ENCODE measurements around the gene ORAI1. TPM values are rescaled to one million over a fixed set of nuclear protein-coding genes. Genes with fewer than 3 reads are reported as not detected.

The ORAI1 gene
- total RNA-seq, 3 donors from 2014 or later: 46.2 to 49.8 (median 48.9) TPM

DNA sequence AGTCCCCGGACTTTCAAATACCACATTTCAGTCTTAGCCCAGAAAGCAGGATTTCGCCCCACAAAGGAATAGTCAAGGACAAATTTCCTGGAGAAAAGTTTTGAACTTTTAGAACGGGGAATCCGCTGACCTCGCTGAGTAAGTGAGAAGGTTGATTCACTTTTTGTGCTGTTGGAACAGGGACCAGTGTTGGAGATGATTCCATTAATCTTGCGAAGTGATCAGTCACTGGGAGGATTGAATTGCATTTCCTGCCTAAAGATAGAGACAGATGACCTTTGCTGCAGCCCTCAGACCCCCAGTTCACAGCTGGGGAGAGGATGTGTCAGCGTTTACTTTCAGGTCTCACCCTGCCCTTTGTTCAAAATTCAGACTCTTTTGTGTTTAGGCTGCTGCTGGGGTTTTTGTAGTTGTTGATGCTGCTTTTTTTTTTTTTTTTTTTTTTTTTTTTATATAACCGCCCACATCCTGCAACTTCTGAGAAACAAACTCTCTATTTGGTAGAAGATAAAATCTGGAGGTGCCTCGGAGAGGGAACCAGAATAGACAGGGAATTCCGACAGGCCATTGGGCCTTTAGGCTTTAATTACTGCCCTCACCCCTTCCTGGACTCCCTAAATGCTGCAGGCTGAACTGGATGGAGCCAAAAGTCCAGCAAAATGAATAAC lies 35.7 kb upstream of the ORAI1 start:
- Mint-ChIP-seq H3K9me3 (no peaks in the 10 kb centered on the region), H3K4me3 (peak overlapping the region; percentile 83), H3K27me3 (ENCODE audit: low read depth) (no peaks in the 10 kb centered on the region), H3K4me1 (ENCODE audit: low read depth) (peaks cover 34% of the 10 kb centered on the region), H3K36me3 (ENCODE audit: insufficient read depth) (no peaks in the 10 kb centered on the region)
- peak; percentile 84 to 89 for ATAC-seq
- DNase-seq: peak; percentile 64

DNA sequence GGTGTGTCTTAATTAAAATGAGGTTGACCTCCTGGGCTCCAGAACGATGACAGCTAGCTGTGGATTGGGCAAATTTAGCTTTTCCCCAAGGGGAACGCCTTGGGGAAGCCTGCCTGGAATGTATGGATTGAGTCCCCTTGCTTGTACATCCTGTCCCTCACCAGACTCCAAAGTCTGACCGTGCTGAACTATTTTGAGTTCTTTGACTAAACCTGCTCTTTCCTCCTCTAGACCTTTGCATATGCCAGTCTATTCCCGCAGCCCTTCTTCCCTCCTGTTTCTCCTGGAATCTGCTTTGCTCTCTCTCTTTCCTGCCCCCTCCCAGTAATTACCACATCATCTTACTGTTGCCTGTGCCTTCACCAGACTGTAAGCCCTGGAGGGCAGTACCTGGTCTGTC lies 34.0 kb upstream of the ORAI1 start:
- H3K36me3 Mint-ChIP-seq (ENCODE audit: insufficient read depth): no peaks in the 10 kb centered on the region
- H3K4me3 Mint-ChIP-seq: no peak overlapping the region
- peaks cover 33% of the 10 kb centered on the region for H3K4me1 Mint-ChIP-seq (ENCODE audit: low read depth)
- no peaks in the 10 kb centered on the region for H3K27me3 Mint-ChIP-seq (ENCODE audit: low read depth)
- DNase-seq (no peak), ATAC-seq (no peak)
- H3K9me3 Mint-ChIP-seq: no peaks in the 10 kb centered on the region

- Mint-ChIP-seq H3K27me3 (ENCODE audit: low read depth) (no peaks in the 10 kb centered on the region), H3K36me3 (ENCODE audit: insufficient read depth) (no peaks in the 10 kb centered on the region), H3K9me3 (no peaks in the 10 kb centered on the region), H3K4me3 (no peak overlapping the region), H3K4me1 (ENCODE audit: low read depth) (peaks cover 28% of the 10 kb centered on the region)
- DNase-seq (no peak), ATAC-seq (no peak)
Observed at GRCh38 chr12:121595520-121595919, 30.8 kb upstream of the ORAI1 start.

GRCh38 chr12:121596526-121596925 lies 29.8 kb upstream of the ORAI1 start:
- H3K4me3 Mint-ChIP-seq: no peak overlapping the region
- no peaks in the 10 kb centered on the region for H3K36me3 Mint-ChIP-seq (ENCODE audit: insufficient read depth)
- peaks cover 19% of the 10 kb centered on the region for H3K4me1 Mint-ChIP-seq (ENCODE audit: low read depth)
- H3K9me3 Mint-ChIP-seq: no peaks in the 10 kb centered on the region
- ATAC-seq (no peak), DNase-seq (no peak)
- H3K27me3 Mint-ChIP-seq (ENCODE audit: low read depth): no peaks in the 10 kb centered on the region

- H3K4me3 Mint-ChIP-seq: no peak overlapping the region
- ATAC-seq (no peak), DNase-seq (no peak)
- peaks cover 2% of the 10 kb centered on the region for H3K4me1 Mint-ChIP-seq (ENCODE audit: low read depth)
- H3K9me3 Mint-ChIP-seq: no peaks in the 10 kb centered on the region
- H3K27me3 Mint-ChIP-seq (ENCODE audit: low read depth): no peaks in the 10 kb centered on the region
- H3K36me3 Mint-ChIP-seq (ENCODE audit: insufficient read depth): no peaks in the 10 kb centered on the region
Observed at GRCh38 chr12:121600702-121601336, 25.5 kb upstream of the ORAI1 start.

DNA sequence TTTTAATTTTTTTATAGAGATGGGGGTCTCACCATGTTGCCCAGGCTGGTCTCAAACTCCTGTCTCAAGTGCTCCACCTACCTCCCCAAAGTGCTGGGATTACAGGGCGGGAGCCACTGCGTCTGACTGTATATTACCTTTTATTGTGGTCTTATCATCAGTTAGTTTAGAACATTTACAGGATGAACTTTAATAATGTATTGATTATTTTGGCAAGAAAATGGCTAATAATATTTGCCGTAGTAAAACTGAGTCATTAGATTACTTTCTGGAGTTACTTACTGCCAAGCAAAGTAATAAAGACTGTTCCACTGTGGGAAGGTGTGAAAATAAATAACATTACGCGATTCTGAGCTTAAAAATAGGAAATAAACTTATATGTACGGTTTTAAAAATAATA lies 23.6 kb upstream of the ORAI1 start:
- H3K4me1 Mint-ChIP-seq (ENCODE audit: low read depth): peaks cover 2% of the 10 kb centered on the region
- no peak overlapping the region for H3K4me3 Mint-ChIP-seq
- no peaks in the 10 kb centered on the region for H3K9me3 Mint-ChIP-seq
- DNase-seq (no peak), ATAC-seq (no peak)
- H3K27me3 Mint-ChIP-seq (ENCODE audit: low read depth): no peaks in the 10 kb centered on the region
- H3K36me3 Mint-ChIP-seq (ENCODE audit: insufficient read depth): no peaks in the 10 kb centered on the region

- no peak for DNase-seq
- ATAC-seq: no peak
- no peaks in the 10 kb centered on the region for H3K9me3 Mint-ChIP-seq
- no peak overlapping the region for H3K4me3 Mint-ChIP-seq
- no peaks in the 10 kb centered on the region for H3K27me3 Mint-ChIP-seq (ENCODE audit: low read depth)
- peaks cover 1% of the 10 kb centered on the region for H3K4me1 Mint-ChIP-seq (ENCODE audit: low read depth)
- H3K36me3 Mint-ChIP-seq (ENCODE audit: insufficient read depth): no peaks in the 10 kb centered on the region
Observed at GRCh38 chr12:121603581-121603980, 22.7 kb upstream of the ORAI1 start.

- Mint-ChIP-seq H3K27me3 (ENCODE audit: low read depth) (no peaks in the 10 kb centered on the region), H3K9me3 (no peaks in the 10 kb centered on the region), H3K36me3 (ENCODE audit: insufficient read depth) (no peaks in the 10 kb centered on the region), H3K4me3 (no peak overlapping the region), H3K4me1 (ENCODE audit: low read depth) (no peaks in the 10 kb centered on the region)
- ATAC-seq (no peak), DNase-seq (no peak)
Observed at GRCh38 chr12:121608301-121608700, 18.0 kb upstream of the ORAI1 start.

- no peaks in the 10 kb centered on the region for H3K27me3 Mint-ChIP-seq (ENCODE audit: low read depth)
- no peak for DNase-seq
- peaks cover 2% of the 10 kb centered on the region for H3K4me1 Mint-ChIP-seq (ENCODE audit: low read depth)
- no peak for ATAC-seq
- H3K4me3 Mint-ChIP-seq: no peak overlapping the region
- no peaks in the 10 kb centered on the region for H3K9me3 Mint-ChIP-seq
- no peaks in the 10 kb centered on the region for H3K36me3 Mint-ChIP-seq (ENCODE audit: insufficient read depth)
Observed at GRCh38 chr12:121610239-121611149, 15.8 kb upstream of the ORAI1 start.

DNA sequence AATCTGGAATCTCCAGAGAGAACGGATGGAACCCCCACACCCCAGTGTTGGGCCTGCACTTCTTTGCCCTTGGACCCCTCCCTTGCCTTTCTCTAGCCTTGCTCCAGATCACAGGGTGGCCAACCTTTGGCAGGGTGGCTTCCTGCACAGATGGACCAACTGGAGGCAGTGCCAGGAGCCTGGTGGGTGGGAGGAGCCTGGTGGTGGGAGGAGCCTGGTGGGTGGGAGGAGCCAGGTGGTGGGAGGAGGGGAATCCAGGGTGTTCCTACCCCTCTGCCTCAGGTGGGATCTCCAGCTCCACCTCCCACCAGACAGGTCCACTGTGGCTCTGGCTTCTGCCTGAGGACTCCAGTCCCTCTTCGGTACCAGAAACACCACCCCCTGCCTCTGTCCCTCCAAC lies 15.0 kb upstream of the ORAI1 start:
- Mint-ChIP-seq H3K9me3 (no peaks in the 10 kb centered on the region), H3K36me3 (ENCODE audit: insufficient read depth) (no peaks in the 10 kb centered on the region), H3K4me3 (no peak overlapping the region), H3K4me1 (ENCODE audit: low read depth) (peaks cover 2% of the 10 kb centered on the region), H3K27me3 (ENCODE audit: low read depth) (no peaks in the 10 kb centered on the region)
- ATAC-seq (peak in 1 of 2 donors; percentile 43), DNase-seq (peak; percentile 20)

GRCh38 chr12:121613462-121613861 lies 12.9 kb upstream of the ORAI1 start:
- Mint-ChIP-seq H3K36me3 (ENCODE audit: insufficient read depth) (no peaks in the 10 kb centered on the region), H3K9me3 (no peaks in the 10 kb centered on the region), H3K4me1 (ENCODE audit: low read depth) (peaks cover 2% of the 10 kb centered on the region), H3K27me3 (ENCODE audit: low read depth) (no peaks in the 10 kb centered on the region), H3K4me3 (no peak overlapping the region)
- ATAC-seq (no peak), DNase-seq (no peak)

GRCh38 chr12:121614872-121615467 lies 11.4 kb upstream of the ORAI1 start:
- Mint-ChIP-seq H3K27me3 (ENCODE audit: low read depth) (no peaks in the 10 kb centered on the region), H3K4me1 (ENCODE audit: low read depth) (peaks cover 2% of the 10 kb centered on the region), H3K4me3 (no peak overlapping the region), H3K36me3 (ENCODE audit: insufficient read depth) (no peaks in the 10 kb centered on the region), H3K9me3 (no peaks in the 10 kb centered on the region)
- DNase-seq (no peak), ATAC-seq (no peak)

DNA sequence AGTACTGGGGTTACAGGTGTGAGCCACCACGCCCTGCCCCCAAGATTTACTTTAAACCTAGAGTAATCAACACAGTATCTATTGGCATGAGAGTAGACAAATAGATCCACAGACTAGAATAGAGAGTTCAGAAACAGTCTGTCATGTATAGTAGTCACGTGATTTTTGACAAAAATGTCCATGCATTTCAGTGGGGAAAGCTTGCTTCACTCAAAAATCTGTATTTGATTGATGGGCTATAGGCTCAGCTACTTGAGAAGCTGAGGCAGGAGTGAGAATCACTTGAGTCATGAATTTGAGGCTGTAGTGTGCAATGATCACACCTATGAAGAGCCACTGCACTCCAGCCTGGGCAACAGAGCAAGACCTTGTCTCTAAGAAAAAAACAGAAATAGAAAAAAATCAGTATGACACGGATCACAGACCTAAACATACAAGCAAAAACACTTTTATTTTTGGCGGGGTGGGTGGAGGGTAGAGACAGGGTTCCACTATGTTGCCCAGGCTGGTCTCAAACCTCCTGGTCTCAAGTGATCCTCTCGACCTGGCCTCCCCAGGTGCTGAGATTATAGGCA lies 7.6 kb upstream of the ORAI1 start:
- H3K4me1 Mint-ChIP-seq (ENCODE audit: low read depth): peaks cover 2% of the 10 kb centered on the region
- ATAC-seq: no peak
- no peak overlapping the region for H3K4me3 Mint-ChIP-seq
- no peaks in the 10 kb centered on the region for H3K9me3 Mint-ChIP-seq
- H3K36me3 Mint-ChIP-seq (ENCODE audit: insufficient read depth): no peaks in the 10 kb centered on the region
- no peak for DNase-seq
- H3K27me3 Mint-ChIP-seq (ENCODE audit: low read depth): no peaks in the 10 kb centered on the region

GRCh38 chr12:121620333-121620891 lies 5.9 kb upstream of the ORAI1 start:
- no peak for ATAC-seq
- Mint-ChIP-seq H3K27me3 (ENCODE audit: low read depth) (no peaks in the 10 kb centered on the region), H3K9me3 (no peaks in the 10 kb centered on the region), H3K4me3 (no peak overlapping the region), H3K36me3 (ENCODE audit: insufficient read depth) (no peaks in the 10 kb centered on the region), H3K4me1 (ENCODE audit: low read depth) (peaks cover 6% of the 10 kb centered on the region)
- no peak for DNase-seq
